ENCODE measurements around the gene FILIP1L. TPM values are rescaled to one million over a fixed set of nuclear protein-coding genes. Genes with fewer than 3 reads are reported as not detected.

The FILIP1L gene
- total and polyA plus RNA-seq, 2 donors from 2014 or later = 5.5 to 25.5 TPM

DNA sequence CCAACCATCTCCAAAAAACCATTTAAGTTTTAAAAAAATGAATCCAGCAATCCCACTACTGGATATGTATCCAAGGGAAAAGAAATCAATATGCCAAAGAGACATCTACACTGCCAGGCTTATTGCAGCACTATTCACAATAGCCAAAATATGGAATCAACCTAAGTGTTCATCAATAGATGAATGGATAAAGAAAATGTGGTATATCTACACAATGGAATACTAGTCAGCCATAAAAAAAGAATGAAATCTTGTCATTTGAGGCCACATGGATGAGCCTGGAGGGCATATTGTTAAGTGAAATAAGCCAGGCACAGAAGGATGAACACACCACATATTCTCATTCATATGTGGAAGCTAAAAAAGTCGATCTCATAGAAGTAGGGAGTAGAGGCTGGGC is 136.1 kb downstream of the FILIP1L start:
- no peaks in the 10 kb centered on the region for H3K27me3 ChIP-seq (ENCODE audit: control insufficient read depth, insufficient read depth, low read length)
- FAIRE-seq (no peak), DNase-seq (no peak)
- H3K9ac ChIP-seq (ENCODE audit: low read length in 3 of 3) = no peak overlapping the region
- no peaks in the 10 kb centered on the region for H3K9me3 ChIP-seq (ENCODE audit: control insufficient read depth in 2 of 3, insufficient read depth in 1 of 3, low read length in 3 of 3)
- no peak overlapping the region for H3K27ac ChIP-seq (ENCODE audit: low read depth in 2 of 2, low read length in 2 of 2)
- no peaks in the 10 kb centered on the region for H3K4me1 ChIP-seq (ENCODE audit: control insufficient read depth in 2 of 3, insufficient read depth in 2 of 3, low read depth in 1 of 3, low read length in 3 of 3)
- no peaks in the 10 kb centered on the region for H3K36me3 ChIP-seq (ENCODE audit: control insufficient read depth in 2 of 3, insufficient read depth in 3 of 3, low read length in 3 of 3)
- intact Hi-C loops (cut with DNase I) = no loop called here
- H3K4me3 ChIP-seq (ENCODE audit: low read length in 3 of 3) = no peak overlapping the region
- TF ChIP-seq, protein P1, sequence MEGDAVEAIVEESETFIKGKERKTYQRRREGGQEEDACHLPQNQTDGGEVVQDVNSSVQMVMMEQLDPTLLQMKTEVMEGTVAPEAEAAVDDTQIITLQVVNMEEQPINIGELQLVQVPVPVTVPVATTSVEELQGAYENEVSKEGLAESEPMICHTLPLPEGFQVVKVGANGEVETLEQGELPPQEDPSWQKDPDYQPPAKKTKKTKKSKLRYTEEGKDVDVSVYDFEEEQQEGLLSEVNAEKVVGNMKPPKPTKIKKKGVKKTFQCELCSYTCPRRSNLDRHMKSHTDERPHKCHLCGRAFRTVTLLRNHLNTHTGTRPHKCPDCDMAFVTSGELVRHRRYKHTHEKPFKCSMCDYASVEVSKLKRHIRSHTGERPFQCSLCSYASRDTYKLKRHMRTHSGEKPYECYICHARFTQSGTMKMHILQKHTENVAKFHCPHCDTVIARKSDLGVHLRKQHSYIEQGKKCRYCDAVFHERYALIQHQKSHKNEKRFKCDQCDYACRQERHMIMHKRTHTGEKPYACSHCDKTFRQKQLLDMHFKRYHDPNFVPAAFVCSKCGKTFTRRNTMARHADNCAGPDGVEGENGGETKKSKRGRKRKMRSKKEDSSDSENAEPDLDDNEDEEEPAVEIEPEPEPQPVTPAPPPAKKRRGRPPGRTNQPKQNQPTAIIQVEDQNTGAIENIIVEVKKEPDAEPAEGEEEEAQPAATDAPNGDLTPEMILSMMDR (IDR thresholded peaks at IDR 0.05; ENCODE audit: borderline replicate concordance, extremely low read depth, insufficient read depth) = no peak

DNA sequence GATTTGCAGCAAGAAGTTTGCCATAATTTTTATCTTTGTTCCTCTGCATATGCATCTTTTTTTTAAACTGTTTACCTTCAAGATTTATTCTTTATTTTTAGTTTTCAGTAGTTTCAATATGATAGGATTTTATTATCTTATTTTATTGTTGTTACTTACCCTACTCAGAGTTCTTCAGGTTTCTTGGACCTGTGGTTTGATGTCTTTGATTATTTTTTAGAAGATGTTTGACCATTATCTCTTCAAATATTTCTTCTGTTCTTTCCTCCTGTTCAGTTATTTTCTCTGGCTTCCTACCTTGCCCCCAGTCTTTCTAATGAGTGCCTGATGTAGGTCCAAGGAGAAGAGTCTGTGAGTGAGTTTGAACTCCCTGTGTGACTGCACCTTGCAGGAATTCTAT is 137.7 kb downstream of the FILIP1L start:
- FAIRE-seq (no peak), DNase-seq (no peak)
- TF ChIP-seq, protein P1 (IDR thresholded peaks at IDR 0.05; ENCODE audit: borderline replicate concordance, extremely low read depth, insufficient read depth) = no peak
- Histone ChIP-seq H3K27me3 (ENCODE audit: control insufficient read depth, insufficient read depth, low read length) (no peaks in the 10 kb centered on the region), H3K4me1 (ENCODE audit: control insufficient read depth in 2 of 3, insufficient read depth in 2 of 3, low read depth in 1 of 3, low read length in 3 of 3) (no peaks in the 10 kb centered on the region), H3K27ac (ENCODE audit: low read depth in 2 of 2, low read length in 2 of 2) (no peak overlapping the region), H3K36me3 (ENCODE audit: control insufficient read depth in 2 of 3, insufficient read depth in 3 of 3, low read length in 3 of 3) (no peaks in the 10 kb centered on the region), H3K9ac (ENCODE audit: low read length in 3 of 3) (no peak overlapping the region), H3K4me3 (ENCODE audit: low read length in 3 of 3) (no peak overlapping the region), H3K9me3 (ENCODE audit: control insufficient read depth in 2 of 3, insufficient read depth in 1 of 3, low read length in 3 of 3) (no peaks in the 10 kb centered on the region)
- intact Hi-C loops (cut with DNase I) = no loop called here

DNA sequence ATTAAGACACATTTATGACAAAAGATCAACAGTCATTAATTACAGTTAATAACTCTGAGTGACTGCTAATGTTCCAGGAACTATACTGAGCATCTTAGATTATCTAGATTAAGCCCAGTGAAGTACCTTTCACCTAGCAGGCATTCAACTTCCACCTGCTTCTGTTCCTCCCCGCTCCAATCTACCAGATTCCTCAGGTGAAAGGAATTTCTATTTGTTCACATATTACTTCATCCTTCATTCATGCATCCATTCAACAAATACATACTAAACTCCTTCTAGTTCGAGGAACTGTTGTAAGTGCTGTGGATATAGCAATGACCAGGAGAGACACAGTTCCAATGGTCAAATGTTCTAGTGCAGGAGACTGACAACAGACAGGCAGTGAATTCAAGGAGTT is 139.3 kb downstream of the FILIP1L start:
- DNase-seq = no peak
- TF ChIP-seq, protein P1 (IDR thresholded peaks at IDR 0.05; ENCODE audit: borderline replicate concordance, extremely low read depth, insufficient read depth) = no peak
- Histone ChIP-seq H3K27ac (ENCODE audit: low read depth in 2 of 2, low read length in 2 of 2) (no peak overlapping the region), H3K36me3 (ENCODE audit: control insufficient read depth in 2 of 3, insufficient read depth in 3 of 3, low read length in 3 of 3) (no peaks in the 10 kb centered on the region), H3K27me3 (ENCODE audit: control insufficient read depth, insufficient read depth, low read length) (no peaks in the 10 kb centered on the region), H3K4me3 (ENCODE audit: low read length in 3 of 3) (no peak overlapping the region), H3K9me3 (ENCODE audit: control insufficient read depth in 2 of 3, insufficient read depth in 1 of 3, low read length in 3 of 3) (no peaks in the 10 kb centered on the region), H3K9ac (ENCODE audit: low read length in 3 of 3) (no peak overlapping the region), H3K4me1 (ENCODE audit: control insufficient read depth in 2 of 3, insufficient read depth in 2 of 3, low read depth in 1 of 3, low read length in 3 of 3) (no peaks in the 10 kb centered on the region)
- no peak for FAIRE-seq
- intact Hi-C loops (cut with DNase I) = no loop called here
